MCF 10A (cell line): ENCODE data around the gene DGKD. TPM values are rescaled to one million over a fixed set of nuclear protein-coding genes. Genes with fewer than 3 reads are reported as not detected.

Experiments
- BruUV-seq: library from RNA; stranded (reverse); fragments of 400-500 nt; replicated peaks from 2 replicates; lab custom pipeline; 2021; lab: Mats Ljungman, UMichigan
- CTCF ChIA-PET: fragments of 300-600 bp; sonication (Branson Sonifier 250); formaldehyde crosslinking; extraction: SDS; loops from one replicate; lab custom pipeline; 2021; ENCODE audit warnings: antibody characterized with exemption, inconsistent platforms; lab: Yijun Ruan, JAX
- POLR2A ChIA-PET: fragments of 300-600, 350-650 bp; sonication (Branson Sonifier 250); formaldehyde crosslinking; extraction: SDS; loops from one replicate; lab custom pipeline; 2020; ENCODE audit warnings: antibody characterized with exemption, inconsistent platforms; lab: Yijun Ruan, JAX
- DNase-seq: peaks from one replicate; pipeline ENCODE4 v3.0.0-alpha.2; 2018; ENCODE audit not compliant: unreplicated experiment
- H3K27ac Mint-ChIP-seq: one replicate; pipeline ENCODE4 v1.8.0; 2022; ENCODE audit warnings: mild to moderate bottlenecking, low read depth, mixed read lengths; ENCODE audit not compliant: unreplicated experiment
- H3K27me3 Mint-ChIP-seq: one replicate; pipeline ENCODE4 v1.8.0; 2022; ENCODE audit warnings: mixed read lengths; ENCODE audit not compliant: insufficient read depth, unreplicated experiment
- H3K36me3 Mint-ChIP-seq: one replicate; pipeline ENCODE4 v1.8.0; 2022; ENCODE audit warnings: mild to moderate bottlenecking, moderate library complexity, mixed read lengths; ENCODE audit not compliant: insufficient read depth, unreplicated experiment
- H3K4me1 Mint-ChIP-seq: one replicate; pipeline ENCODE4 v1.8.0; 2022; ENCODE audit warnings: mixed read lengths; ENCODE audit not compliant: insufficient read depth, unreplicated experiment
- H3K4me3 Mint-ChIP-seq: one replicate; pipeline ENCODE4 v1.8.0; 2022; ENCODE audit warnings: mild to moderate bottlenecking, moderate library complexity, mixed read lengths; ENCODE audit not compliant: unreplicated experiment
- H3K9me3 Mint-ChIP-seq: one replicate; pipeline ENCODE4 v1.8.0; 2022; ENCODE audit warnings: mixed read lengths; ENCODE audit not compliant: unreplicated experiment
- intact Hi-C: fragments of 100-400 bp; cut with micrococcal nuclease; formaldehyde crosslinking; loops from 2 replicates; pipeline ENCODE4 v1.14.1; 2022
- total RNA-seq: library from RNA; stranded (reverse); gene quantifications from 2 replicates; pipeline ENCODE4 v1.2.3, GENCODE V29; 2022
- TF ChIP-seq, protein P1 (sequence below): fragments of 200-600 bp; IDR thresholded peaks from one replicate; pipeline ENCODE4 v1.8.0; 2022; ENCODE audit warnings: antibody characterized with exemption, mild to moderate bottlenecking; ENCODE audit not compliant: unreplicated experiment

DGKD gene
- total RNA-seq, 1 experiment from 2014 or later: 59.1 TPM

DNA sequence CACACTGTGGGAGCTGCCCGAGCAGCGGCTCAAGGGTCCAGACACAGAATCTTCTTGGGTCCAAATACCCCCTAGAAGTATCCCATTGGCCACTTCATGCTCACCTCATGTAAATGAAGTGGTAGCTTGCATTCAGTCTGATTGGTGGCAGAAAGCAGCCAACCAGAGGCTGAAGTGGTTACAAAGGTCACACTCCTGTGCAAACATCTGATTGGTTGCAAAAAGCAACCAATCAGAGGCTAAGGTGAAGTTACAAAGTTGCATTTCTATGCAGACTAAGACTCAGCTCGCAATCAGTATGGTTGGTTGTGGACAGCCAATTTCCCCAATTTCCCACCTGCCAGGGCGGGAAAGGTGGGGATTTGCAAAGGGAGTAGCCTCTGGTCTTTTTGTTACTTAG is 94.3 kb downstream of the DGKD start:
- Mint-ChIP-seq H3K4me3 (no peak overlapping the region), H3K27ac (peak overlapping the region; percentile 79), H3K36me3 (peaks cover 37% of the 10 kb centered on the region), H3K27me3 (no peaks in the 10 kb centered on the region), H3K9me3 (no peaks in the 10 kb centered on the region), H3K4me1 (peaks cover 5% of the 10 kb centered on the region)
- no peak for DNase-seq
- ChIA-PET POLR2A (interaction anchor here (1.0 to 1.2 kb wide), 2 partner anchors 44 to 104 kb away, joined by 3 to 4 read pairs; no protein-coding TSS in a partner anchor), CTCF (interaction anchor here (0.6 to 10.8 kb wide), 15 partner anchors 9 to 468 kb away, joined by 3 to 223 read pairs (median 4); partner anchors contain the start of gene TRPM8)
- intact Hi-C loops: loop anchor here (2.0 to 10.0 kb wide), 2 partner anchors 384 to 466 kb away; partner anchors contain the start of gene TRPM8
- BruUV-seq: no TSS peak
- TF ChIP-seq, protein P1, sequence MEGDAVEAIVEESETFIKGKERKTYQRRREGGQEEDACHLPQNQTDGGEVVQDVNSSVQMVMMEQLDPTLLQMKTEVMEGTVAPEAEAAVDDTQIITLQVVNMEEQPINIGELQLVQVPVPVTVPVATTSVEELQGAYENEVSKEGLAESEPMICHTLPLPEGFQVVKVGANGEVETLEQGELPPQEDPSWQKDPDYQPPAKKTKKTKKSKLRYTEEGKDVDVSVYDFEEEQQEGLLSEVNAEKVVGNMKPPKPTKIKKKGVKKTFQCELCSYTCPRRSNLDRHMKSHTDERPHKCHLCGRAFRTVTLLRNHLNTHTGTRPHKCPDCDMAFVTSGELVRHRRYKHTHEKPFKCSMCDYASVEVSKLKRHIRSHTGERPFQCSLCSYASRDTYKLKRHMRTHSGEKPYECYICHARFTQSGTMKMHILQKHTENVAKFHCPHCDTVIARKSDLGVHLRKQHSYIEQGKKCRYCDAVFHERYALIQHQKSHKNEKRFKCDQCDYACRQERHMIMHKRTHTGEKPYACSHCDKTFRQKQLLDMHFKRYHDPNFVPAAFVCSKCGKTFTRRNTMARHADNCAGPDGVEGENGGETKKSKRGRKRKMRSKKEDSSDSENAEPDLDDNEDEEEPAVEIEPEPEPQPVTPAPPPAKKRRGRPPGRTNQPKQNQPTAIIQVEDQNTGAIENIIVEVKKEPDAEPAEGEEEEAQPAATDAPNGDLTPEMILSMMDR: no peak

DNA sequence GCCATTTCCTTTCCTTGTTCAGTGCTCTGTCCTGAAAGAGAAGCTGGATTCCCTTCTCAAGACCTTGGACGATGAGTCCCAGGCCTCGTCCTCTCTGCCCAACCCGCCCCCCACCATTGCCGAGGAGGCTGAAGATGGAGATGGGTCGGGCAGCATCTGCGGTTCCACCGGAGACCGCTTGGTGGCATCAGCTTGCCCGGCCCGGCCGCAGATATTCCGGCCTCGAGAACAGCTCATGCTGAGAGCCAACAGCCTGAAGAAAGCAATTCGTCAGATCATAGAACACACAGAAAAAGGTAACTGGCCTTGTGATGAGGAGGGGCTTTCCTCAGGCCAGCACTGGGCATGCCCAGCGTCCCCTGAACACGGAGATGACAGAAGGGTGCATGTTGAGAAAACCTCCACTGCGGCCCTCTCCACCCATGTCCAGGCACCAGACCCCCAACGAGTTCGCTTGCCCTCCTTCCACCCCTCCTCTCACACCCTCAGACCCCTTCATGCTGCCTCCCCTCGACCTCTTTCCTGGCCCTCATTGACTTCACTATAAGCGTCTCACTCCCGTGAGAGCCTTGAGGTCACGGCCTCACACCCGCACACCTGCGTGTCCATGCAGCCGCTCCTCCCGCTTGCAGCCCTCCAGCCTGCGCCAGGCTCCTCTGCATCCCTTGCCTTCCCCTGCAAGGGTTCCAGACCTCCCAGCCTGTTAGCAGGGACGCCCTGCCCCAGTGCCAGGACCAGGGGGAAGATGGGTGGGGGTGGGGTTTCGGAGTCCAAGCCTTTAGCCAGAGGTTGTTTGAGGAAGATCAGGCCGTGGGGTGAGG is 95.0 kb downstream of the DGKD start:
- no peaks in the 10 kb centered on the region for H3K27me3 Mint-ChIP-seq
- no peak overlapping the region for H3K27ac Mint-ChIP-seq

DNA sequence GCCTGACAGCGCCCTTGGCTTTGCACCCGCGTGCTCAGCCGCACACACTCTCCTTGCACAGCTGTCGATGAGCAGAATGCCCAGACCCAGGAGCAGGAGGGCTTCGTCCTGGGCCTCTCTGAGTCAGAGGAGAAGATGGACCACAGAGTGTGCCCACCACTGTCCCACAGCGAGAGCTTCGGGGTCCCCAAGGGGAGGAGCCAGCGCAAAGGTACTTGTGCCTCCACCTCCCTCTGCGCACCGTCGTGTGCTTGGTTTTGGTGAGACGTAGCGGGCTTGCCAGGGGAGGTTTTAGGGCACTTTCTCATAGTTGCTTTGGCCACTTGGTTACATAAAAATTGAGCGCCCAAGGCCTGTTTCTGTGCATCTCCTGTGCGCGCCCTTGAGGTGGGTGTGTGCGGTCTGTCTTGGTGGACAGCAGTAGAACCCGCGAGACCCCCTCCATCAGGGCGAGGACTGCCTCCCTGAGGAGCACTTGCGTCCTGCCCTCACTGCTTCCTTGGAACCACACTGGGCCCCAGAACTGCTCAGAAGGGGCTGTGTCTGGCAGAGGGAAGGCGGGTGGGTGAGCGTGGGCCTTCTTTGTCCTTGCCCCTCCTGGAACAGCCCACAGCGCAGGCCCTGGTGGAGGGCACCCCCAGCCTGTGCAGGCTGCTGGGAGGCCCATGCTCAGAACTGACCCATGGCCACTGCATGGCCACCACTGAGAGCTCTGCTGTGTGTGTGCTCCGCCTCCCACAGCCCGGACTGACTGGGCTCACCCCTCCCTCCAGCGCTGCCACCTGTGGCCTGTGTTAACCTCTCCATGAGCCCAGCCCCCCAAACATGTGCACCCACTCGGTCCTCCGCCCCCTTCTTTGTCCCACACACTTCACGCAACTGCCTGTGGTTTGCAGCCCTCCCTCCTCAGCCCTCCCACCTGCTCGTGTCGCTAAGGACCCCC is 95.9 kb downstream of the DGKD start:
- CTCF ChIA-PET: interaction anchor here (1.6 kb wide), 1 partner anchor 466 kb away, joined by 9 read pairs; the partner anchor contains the start of gene TRPM8
- Mint-ChIP-seq H3K9me3 (no peaks in the 10 kb centered on the region), H3K4me1 (peaks cover 4% of the 10 kb centered on the region), H3K36me3 (peaks cover 51% of the 10 kb centered on the region), H3K27ac (no peak overlapping the region), H3K27me3 (no peaks in the 10 kb centered on the region), H3K4me3 (no peak overlapping the region)
- BruUV-seq: no TSS peak
- POLR2A ChIA-PET: no interaction called here
- intact Hi-C loops: loop anchor here (2.0 to 10.0 kb wide), 2 partner anchors 383 to 465 kb away; partner anchors contain the start of gene TRPM8
- no peak for DNase-seq
- TF ChIP-seq, protein P1: no peak

More for the DNA sequence above, 95.0 kb downstream of the DGKD start:
- intact Hi-C loops: loop anchor here (2.0 to 10.0 kb wide), 2 partner anchors 384 to 466 kb away; partner anchors contain the start of gene TRPM8
- POLR2A ChIA-PET: interaction anchor here (1.0 to 1.2 kb wide), 2 partner anchors 45 to 103 kb away, joined by 3 to 4 read pairs; no protein-coding TSS in a partner anchor
- Mint-ChIP-seq H3K36me3 (peaks cover 42% of the 10 kb centered on the region), H3K4me3 (no peak overlapping the region), H3K4me1 (peaks cover 4% of the 10 kb centered on the region), H3K9me3 (no peaks in the 10 kb centered on the region)
- TF ChIP-seq, protein P1: peak; percentile 53
- no TSS peak for BruUV-seq
- CTCF ChIA-PET: interaction anchor here (0.6 to 10.8 kb wide), 14 partner anchors 9 to 467 kb away, joined by 3 to 223 read pairs (median 4); partner anchors contain the start of gene TRPM8
- DNase-seq: peak; percentile 30
